AG08395 (cell line): ENCODE measurements around the gene ITPRIPL1.

Source experiments
- DNase-seq: peaks from one replicate; pipeline ENCODE4 v3.0.0; 2012; ENCODE audit warnings: mixed read lengths, low spot score

Gene ITPRIPL1

DNA sequence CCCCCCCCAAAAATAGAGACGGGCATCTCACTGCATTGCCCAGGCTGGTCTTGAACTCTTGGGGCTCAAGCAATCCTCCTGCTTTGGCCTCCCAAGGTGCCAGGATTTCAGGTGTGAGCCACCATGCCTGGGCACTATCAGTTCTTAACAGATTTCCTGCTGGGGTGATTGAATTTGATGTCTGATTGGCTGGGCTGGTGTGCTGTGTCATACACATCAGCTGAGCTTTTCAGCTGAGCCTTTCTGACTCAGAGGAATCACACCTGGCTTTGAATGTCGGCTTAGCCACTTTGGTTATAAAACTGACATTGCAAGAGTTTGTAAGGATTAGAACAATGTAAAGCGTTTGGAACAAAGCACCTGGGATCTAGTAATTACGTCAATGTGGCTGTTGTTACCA, 29.4 kb downstream of the ITPRIPL1 start:
- no peak for DNase-seq

DNA sequence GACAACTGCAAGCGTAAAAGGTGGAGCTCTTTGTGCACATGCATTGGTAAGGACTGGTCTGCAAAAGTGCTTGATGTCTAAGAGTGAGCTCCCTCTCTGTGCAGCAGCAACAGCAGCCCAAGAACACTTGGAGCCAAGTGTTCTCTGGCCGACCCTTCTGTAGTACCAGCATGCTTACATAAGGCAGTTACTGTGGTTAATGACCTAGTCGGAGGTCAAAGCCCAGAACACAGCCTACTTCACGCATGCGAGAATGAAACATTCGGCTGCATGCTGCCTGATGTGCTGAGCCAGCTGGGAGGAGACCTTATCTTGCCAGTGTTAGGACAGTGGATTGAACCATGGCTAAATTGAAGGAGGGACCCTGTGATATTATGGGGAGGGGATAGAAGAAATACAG, 31.8 kb downstream of the ITPRIPL1 start:
- no peak for DNase-seq

DNA sequence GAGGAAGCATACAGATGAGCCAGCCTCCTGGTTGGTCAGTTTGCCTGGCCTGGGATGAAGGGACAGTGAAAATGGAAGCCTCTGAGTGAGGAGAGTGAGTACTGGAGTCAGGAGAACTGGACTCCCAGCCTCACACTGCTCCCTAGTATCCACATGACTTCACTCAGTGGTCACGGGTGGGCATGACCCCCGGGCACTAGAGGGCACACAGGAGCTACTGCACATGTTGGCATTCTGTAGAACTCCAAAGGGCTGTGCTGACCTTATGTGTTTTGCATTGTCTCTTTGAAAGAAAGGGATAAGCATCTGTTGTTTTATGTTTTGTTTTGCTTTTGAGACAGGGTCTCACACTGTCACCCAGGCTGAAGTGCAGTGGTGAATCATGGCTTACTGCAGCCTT, 34.2 kb downstream of the ITPRIPL1 start:
- no peak for DNase-seq

DNA sequence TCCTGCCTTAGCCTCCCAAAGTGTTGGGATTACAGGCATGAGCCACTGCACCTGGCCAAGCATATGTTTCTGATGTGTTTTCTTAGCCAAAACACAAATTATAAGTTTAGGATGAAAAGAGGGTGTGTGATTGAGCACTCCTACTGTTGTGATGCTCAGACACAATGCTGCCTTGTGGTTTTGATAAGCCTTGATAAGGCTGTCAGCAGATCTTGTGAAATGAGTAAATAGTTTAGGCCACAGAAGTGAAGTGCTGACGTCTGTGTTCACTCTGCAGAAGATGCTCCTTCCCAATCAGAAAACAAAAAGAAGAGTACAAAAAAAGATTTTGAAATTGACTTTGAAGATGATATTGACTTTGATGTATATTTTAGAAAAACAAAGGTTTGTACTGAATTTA, 34.7 kb downstream of the ITPRIPL1 start:
- DNase-seq: no peak

DNA sequence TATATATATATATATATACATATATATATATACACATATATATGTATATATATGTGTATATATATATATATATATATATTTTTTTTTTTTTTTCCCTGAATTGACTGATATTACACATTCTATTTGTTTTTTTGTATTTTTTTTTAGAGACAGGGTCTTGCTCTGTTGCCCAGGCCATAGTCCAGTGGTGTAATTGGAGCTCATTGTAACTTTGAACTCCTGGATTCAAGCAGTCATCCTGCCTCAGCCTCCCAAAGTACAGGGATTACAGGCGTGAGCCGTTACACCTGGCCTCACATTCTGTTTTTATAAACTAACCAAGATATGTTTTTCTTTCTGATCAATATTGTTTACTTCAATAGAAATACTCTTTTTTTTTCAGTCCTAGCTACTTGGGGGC, 36.6 kb downstream of the ITPRIPL1 start:
- no peak for DNase-seq

DNA sequence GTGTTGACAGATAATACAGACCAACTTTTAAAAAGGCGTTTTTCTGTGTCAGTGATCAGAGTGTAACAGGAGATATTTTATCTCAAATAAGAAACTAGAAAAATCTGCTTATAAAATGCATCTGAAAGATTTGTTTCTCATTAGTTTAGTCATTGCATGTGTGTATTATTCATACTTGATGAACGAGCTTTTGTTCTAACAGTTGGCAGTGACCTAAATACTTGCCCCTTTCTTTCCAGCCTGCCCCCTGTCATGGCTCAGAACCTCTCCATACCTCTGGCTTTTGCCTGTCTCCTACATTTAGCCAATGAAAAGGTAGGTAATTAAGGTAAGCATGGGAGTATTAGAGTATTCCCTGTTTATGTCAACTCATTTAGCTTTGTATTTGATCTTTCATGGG, 44.1 kb downstream of the ITPRIPL1 start:
- no peak for DNase-seq

DNA sequence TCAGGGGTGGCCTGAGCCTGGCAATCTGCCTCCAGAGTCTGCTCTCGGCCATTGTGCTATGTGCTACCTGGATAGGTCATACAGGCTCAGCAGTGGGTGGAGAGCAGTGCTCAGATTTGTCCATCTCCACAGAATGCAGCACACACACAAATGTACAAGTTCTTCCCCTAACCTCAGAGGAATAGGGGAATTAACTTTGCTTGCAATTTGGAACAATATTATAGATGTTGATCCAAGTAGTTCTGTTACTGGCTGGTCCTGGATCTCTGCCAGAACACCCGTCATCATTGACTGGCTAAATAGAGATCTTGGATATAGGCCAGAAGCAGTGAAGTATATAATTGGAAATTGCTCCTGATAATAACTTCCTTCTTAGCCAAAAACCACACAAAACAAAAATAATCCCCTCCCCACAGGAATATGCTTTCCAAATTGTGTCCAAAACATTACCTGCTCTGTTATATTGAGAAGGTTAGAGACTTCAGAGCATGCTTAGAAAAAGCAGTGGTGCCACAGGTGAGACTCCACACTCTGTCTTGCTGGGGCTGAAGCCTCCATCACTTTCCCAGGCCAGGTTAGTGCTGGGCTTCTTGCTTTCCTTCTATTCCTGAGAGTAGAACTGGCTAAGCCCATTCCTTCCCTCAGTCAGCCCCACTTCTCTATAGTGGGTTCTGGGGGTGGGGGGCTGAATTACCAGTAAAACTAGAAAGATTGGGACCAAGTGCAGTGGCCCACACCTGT, 49.3 kb downstream of the ITPRIPL1 start:
- DNase-seq: no peak
